GM21528 (cell line): ENCODE data around the gene SRPK3.
"Not testable (repeated sequence)": the region's sequence is repeated elsewhere in the genome, so short reads cannot be mapped to it uniquely, and the experiment has no call there.

Source experiments
- ATAC-seq: cut with Tn5 transposase; IDR thresholded peaks from one replicate; pipeline ENCODE4 v1.9.1; 2021; ENCODE audit warnings: mild to moderate bottlenecking, moderate library complexity; ENCODE audit not compliant: unreplicated experiment, low FRiP score

Gene SRPK3

DNA sequence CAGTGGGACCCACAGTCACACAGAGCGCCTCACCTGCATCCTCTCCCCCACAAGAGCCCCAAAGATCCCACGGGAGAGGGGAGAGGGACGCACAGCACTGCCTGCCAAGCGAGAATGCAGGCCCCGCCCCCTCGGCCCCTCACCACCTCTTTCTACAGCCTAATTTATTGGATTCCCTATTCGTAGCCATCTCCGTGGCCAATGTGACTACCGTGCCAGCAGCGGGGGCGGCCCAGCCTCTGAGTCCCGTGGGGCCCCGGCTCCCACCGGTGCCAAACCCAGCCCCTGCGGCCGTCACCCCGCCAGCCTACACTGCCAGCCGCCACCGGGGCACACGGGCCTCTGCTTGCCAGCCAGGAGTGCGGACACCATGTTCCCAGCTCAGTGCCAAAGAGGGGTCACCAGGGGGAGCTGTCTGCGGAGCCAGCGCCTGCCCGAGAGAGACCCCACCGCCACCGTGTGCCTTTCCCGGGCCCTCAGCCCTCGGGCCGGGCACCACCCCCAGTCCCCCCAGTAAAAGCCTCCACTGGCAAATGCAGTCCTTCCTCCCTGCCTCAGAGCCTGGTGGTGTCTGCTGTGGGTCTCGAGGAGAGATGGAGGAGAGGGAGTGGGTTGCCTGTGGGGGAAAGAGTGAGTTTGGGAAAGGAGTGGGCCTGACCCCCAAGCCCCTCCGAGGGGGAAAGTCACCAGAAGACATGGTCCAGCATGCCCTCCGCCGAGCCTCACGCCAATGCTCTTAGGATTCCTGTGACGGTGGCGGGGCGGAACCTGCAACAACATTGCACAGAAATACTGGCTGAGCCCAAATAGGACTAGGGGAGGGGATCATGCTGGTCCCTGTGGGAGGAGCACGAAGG is 36.4 kb upstream of the SRPK3 start:
- no peak for ATAC-seq

DNA sequence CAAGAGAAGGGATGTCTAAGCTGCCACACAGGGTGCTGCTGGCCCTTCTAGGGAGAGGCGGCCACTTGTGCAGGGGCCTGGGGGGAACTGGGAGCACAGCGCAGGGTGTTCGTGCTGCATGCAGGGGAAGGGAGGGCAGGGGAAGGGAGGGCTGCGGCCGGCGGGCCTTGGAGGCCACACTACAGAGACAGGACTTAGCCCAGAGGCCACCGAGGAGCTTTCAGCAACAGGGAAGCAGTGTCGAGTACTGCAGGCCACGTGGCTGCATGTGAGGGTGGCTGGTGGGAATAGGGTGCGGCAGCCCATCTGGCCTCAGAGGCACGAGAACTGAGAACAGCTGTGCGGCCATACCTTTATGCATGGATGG is 35.8 kb upstream of the SRPK3 start:
- not testable (repeated sequence) for ATAC-seq

DNA sequence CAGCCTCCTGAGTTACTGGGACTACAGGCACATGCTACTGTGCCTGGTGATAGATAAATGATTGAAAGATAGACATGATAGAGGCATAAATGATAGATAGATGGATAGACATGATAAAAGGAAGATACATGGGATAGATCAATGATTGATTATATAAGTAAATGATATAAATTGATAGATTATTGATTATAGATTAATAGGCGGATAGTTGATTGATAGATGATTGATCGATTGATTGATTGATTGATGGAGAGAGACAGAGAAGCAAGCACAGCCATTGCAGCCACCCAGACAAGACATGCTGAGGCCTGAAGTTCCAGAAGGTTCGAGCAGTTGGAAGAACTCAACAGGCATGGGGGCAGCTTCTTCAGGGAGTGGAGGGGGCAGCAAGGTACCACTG is 34.5 kb upstream of the SRPK3 start:
- ATAC-seq: no peak

DNA sequence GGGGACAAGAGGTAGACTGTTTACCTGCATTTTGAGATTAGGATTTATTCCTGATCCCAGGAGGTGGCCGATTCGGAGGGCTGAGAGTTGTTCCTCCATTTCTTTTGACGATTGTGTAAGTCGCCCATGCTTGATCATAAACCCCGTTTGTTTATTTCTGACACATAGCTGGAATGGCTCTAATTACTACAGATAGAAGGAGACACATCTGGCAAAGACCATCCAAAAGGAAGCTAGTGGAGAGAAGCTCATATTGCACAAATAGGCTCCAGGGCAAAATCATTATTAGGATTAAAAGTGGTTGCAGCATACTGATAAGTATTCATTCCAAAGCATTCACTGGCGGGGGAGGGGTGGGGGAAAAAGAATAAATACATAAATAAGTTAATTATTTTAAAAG is 33.9 kb upstream of the SRPK3 start:
- ATAC-seq: not testable (repeated sequence)

DNA sequence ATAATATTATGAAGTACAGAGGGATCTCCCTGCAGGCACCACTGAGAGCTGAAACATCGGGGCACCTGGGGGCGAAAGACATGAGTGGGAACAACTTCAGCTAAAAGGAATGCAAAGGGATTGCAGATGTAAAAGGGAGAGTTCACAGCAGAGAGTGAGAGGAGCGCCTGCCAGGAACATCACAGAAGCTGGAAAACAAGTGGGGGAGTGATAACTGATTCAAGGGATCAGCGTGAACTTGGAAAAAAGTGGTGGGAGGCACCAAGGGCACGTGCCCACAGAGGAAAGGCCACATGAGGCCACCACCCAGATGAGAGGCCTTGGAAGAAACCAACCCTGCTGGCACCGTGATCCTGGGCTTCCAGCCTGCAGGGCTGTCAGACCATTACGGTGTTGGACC is 31.8 kb upstream of the SRPK3 start:
- ATAC-seq: not testable (repeated sequence)

DNA sequence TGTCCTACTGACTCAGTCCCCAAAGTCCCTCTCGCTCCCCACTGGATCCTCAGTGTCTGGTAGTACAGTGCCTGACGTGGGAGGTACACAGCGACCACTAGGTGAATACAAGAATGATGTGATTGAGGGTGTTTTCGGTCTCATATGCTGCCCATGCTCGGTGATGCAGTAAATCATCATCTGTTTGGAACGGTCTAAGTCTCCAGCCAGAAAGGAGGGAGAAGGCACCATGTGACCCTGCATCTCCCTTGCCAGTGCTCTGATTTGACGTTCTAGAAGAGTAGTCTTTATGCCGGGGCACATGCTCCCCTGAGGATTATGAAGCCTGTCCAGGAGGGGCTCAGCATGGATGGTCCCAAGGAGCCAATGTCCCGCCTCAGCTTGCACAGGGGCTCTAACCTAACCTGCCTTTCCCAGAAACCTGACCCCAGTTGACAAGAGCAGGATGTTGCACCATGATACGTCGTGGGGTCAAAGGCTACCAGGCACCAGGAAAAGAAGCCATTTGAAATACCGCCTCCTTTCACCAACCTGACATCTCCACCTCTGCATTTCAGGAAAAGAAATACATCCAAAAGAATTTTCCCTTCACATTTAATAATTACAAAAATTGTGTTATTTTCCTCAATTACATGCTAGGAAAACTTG is 30.6 kb upstream of the SRPK3 start:
- no peak for ATAC-seq

DNA sequence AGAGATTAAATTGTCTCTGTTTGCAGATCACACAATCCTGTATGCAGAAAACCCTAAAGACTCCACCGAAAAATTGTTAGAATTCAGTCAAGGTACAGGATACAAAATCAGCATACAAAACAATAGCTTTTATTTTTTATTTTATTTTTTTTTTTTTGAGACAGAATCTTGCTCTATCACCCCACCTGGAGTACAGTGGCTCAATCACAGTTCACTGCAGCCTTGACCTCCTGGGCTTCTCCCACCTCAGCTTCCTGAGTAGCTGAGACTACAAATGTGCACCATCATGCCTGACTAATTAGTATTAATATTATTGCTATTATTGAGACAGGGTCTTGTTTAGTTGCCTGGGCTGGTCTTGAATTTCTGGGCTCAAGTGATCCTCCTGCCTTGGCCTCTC is 25.7 kb upstream of the SRPK3 start:
- ATAC-seq: no peak

DNA sequence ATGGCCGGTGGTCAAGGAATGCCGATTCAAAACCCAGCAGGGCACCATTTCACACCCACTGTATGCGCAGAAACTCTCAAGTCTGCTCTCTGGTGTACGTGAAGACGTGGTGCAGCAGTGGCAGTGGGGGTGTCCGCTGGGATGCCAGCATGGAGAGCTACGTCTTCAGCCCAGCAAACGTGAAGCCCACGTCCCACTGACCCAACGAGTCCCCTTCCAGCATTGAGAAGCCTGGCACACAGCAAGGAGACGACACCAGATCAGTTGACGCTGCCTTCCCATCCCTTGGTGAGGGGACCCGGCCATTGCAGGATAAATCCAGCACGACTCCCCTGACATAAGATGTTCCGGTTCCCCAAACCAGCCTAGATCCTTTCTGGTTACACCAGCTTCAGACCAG is 19.0 kb upstream of the SRPK3 start:
- no peak for ATAC-seq

DNA sequence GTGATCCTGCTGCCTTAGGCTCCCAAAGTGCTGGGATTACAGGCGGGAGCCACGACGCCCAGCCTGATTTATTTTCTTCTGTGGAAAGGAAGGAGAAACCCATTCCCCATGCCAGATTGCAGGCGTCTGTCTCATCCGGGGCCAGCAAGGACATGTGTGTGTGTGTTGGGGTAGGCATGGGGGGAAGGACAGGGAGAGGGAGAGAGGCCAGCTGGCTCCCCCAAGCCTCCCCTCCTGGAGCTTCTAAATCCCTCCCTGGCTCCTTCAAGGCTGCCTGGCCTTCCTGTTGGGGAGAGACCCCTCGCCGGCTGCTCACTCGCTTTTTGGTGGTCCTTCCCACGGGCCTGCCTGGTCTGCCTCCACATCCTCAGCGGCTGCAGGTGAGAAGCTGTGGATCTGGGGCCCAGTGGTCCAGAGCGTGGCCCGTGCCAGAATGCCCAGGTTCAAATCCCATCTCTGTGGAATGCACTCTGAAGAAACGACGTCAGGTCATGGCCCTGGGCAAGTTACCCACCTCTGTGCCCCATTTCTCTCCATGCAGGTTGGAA is 18.1 kb upstream of the SRPK3 start:
- no peak for ATAC-seq

DNA sequence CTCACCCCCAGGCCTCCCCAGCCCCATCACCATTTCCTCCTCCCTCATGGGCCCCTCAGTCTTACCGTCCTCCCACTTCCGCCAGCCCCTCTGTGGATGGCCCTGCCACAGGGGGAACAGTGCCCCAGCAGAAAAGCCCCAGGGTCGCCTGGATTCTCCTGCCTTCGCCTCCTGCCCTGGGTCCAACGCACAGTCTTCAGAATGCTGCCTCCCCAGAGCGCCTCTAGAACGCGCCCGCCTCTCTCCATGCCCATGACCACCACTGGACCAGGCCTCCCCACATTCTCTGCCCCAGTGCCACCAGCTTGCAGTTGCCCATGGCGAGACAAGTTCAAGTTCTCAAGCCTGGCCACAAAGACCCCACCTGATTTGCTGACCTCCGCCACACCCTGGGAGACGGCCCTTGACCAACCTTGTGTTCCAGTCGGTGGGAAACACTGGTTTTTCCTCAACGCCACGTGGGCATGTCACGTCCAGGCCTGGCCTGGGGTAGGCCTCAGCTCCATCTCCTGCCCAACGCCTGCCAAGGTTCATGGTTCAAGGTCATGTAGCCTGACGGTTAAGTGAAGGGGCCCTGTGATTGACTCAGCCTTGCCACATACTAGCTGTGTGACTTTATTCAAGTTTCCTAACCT is 17.4 kb upstream of the SRPK3 start:
- no peak for ATAC-seq

DNA sequence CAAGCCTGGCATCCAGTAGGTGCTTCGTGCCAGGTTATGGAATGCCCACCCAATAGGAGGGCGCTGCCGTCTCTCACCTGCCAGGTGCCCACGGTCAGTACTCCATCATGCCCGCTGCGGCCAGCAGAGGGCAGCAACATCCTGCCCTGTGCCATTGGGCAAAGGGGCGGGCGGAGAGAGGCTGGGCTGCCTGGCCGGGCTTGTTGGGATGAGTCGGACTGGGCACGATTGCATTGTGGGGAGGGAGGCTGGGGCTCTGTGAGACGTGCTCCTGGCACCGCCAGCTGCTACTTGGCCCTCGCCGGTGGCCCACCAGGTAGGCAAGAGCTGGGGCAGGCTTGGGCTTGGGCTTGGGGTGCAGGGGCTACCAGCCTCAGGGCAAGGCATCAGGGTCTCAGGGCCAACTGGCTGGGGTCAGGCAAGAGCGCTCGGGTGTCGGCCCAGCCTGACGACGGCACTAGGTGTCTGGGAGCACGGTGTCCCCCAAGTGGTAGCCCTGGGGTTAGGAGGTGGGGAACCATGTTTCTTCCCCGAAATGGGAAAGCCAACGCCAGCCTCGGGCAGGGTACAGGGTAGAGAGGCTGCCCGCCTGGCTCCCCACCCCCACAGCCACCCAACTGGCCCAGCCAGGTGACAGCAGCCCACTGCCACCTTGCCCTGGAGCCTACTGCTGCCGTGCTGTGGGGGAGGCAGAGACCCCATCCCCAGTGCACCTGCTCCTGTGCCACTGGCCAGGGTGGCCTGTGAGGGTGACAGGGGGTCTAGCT is 16.7 kb upstream of the SRPK3 start, which contains the start of gene PLXNB3:
Gene PLXNB3, plus strand, starts transcription at position 261 of the 767 bp plus-strand sequence. CDS start 1,287 bp downstream, outside the sequence.
- ATAC-seq: no peak

DNA sequence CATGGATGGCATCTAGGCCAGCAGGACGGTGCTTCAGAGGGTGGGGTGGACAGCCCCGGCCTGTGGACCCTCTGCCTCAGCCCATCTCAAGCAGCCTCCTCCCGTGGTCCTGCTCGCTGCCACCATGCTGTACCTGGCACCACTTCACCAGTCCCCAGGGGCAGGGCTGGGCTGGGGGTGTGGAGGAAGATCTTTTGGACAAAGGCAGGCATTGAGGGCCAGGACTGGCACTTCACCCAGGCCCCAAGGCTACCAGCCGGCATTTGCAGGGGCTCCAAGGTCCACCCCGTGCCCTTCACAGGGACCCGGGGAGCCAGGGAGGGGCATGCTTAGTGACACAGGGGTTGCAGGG is 16.1 kb upstream of the SRPK3 start:
- ATAC-seq: no peak

DNA sequence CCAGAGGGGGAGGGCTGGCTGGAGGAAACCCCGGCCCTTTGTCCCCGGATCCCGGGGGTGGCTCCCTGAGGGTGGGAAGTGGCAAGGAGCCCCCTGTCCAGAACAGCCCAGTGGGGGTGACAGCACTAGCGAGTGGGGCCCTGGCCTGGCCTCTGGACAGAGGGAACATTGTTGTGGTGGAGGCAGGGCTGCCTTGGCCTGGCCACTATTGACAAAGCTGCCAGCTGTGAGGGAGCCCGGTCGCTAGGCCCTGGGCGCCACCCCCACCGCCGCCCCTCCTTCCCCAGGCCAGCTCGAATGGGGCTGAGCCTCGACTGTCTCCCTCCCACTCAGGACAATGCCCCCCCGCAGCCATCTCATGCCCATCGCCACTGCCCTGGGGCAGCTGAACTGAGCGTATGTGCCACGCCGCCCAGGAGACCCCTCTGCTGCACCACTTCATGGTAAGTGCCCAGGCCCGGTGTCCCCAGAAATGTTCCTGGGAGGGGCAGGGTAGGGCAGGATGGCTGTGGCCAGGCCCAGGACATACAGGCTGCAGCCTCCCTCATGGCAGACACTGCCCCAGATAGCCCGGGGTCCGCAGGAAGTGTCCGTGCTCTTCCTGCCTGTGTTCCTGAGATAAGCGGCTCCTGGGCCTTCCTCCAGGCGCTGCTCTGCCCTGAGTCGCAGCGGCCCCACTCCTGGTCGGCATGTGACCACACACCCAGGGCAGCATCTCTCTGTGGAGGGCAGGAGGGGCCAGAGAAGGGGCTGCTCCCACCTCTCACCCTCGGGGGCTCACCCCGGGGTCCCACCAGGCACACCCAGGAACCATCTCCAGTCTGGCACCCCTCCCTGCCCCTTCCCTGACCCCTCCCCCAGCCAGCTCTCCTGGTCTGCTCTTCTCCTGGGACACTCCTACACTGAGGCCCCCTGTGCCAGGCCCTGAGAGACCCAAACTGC is 15.4 kb upstream of the SRPK3 start:
- no peak for ATAC-seq

DNA sequence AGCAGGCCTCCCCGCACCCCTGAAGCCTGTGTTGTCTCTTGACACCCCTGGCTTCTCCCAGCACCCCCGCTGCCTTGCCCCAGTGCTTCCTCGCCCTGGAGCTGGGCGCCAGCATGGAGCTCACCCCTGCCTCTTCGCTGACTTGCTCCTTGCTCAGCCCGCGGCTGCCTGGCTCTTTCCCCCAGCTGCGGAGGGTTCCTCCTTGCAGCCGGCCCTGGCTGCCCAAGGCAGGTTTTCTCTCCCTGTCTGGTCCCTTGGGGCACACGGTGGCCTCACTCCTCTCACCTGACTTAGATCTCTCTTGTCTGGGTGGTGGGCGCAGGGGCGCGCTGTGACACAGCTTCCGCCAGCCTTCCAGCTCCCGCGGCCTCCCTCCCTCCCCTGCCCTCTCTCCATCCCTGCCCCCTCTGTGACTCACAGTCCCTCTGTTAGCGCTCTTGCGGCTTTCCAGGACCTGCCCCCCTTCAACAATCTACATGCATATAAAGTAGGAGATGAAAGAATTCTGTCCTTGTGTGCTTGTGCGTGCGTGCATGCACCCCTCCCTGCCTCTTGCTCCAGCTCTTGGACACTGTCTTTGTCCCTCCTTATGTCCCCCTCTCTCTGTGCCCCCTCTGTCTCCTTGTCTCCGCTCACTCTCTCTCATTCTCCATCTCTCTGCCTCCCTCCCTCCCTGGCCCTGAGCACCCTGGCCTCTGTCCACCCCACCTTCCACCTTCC is 14.6 kb upstream of the SRPK3 start:
- no peak for ATAC-seq

DNA sequence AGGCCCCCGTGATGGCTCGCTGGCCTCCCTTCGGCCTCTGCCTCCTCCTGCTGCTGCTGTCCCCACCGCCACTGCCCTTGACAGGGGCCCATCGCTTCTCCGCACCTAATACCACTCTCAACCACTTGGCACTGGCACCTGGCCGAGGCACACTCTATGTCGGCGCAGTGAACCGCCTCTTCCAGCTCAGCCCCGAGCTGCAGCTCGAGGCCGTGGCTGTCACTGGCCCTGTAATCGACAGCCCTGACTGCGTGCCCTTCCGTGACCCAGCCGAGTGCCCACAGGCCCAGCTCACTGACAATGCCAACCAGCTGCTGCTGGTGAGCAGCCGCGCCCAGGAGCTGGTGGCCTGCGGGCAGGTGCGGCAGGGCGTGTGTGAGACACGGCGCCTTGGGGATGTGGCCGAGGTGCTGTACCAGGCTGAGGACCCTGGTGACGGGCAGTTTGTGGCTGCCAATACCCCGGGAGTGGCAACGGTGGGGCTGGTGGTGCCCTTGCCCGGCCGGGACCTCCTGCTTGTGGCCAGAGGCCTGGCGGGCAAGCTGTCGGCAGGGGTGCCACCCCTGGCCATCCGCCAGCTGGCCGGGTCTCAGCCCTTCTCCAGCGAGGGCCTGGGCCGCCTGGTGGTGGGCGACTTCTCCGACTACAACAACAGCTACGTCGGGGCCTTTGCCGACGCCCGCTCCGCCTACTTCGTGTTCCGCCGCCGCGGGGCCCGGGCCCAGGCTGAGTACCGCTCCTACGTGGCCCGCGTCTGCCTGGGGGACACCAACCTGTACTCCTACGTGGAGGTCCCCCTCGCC is 13.8 kb upstream of the SRPK3 start:
- ATAC-seq: no peak

DNA sequence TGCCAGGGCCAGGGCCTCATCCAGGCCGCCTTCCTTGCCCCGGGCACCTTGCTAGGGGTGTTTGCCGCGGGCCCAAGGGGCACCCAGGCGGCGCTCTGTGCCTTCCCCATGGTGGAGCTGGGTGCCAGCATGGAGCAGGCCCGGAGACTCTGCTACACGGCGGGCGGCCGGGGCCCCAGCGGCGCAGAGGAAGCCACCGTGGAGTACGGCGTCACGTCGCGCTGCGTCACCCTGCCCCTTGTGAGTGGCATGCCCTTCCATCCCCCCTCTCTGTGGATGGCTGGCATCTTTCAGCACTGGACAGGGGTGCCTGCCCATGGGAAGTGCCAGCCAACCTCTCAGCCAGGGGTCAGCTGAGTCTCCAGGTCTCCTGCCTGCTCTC is 13.2 kb upstream of the SRPK3 start:
- ATAC-seq: no peak

DNA sequence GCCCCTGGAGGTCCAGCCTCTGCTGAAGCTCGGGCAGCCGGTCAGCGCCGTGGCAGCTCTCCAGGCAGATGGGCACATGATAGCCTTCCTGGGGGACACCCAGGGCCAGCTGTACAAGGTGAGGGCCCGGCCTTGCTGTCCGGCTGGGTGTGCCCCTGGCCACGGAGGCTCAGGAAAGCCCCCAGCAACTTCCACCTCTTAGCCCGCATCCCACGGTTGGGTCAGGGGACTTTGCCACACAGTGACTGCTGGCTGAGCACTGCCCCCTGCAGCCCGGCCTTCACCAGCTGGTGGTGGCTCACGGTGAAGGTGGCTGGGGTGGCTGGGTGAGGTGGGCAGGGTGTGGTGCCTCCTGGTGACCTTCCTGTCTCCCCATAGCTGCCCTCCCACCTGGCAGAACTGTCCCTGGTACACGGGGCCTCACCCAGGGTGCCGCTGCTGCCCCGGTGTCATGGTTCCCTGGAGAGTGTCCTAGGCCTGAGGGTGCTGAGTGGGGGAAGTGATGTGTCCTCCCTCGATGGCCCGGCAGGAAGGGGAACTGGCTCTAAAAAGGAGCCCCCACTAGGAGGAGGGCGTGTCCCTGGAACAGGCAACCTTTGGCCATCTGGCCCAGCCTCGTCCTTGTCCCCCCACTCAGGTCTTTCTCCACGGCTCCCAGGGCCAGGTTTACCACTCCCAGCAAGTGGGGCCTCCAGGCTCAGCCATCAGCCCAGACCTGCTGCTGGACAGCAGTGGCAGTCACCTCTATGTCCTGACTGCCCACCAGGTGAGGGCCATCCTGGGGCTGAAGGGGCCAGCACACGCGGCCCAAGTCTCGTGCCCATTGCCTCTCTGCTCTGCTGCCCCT is 12.3 kb upstream of the SRPK3 start:
- ATAC-seq: no peak
